Measurements from ENCODE around the gene PTPN21. TPM values are rescaled to one million over a fixed set of nuclear protein-coding genes. Genes with fewer than 3 reads are reported as not detected.

PTPN21 gene
- total RNA-seq, 4 donors from 2014 or later = 6.5 to 37.7 (median 19.0) TPM

GRCh38 chr14:88563845-88564244, 9.0 kb upstream of the PTPN21 start:
- Histone ChIP-seq H3K36me3 (no peaks in the 10 kb centered on the region), H3K27me3 (no peaks in the 10 kb centered on the region), H3K4me1 (no peaks in the 10 kb centered on the region), H3K4me3 (peak overlapping the region; percentile 80 to 89), H3K9me3 (no peaks in the 10 kb centered on the region), H3K27ac (peak overlapping the region; percentile 88 to 92)
- TF ChIP-seq CTCF (IDR thresholded peaks at IDR 0.05) (no peak), POLR2A (IDR thresholded peaks at IDR 0.05) (no peak)
- intact Hi-C loops (cut with DNase I; ENCODE audit: low total_unique reads) = no loop called here
- no peak for DNase-seq

- no peaks in the 10 kb centered on the region for H3K36me3 ChIP-seq
- H3K27ac ChIP-seq = peak within 1 kb of the TSS; percentile 88 to 92
- H3K4me1 ChIP-seq = no peaks in the 10 kb centered on the region
- TF ChIP-seq CTCF (IDR thresholded peaks at IDR 0.05) (no peak), POLR2A (IDR thresholded peaks at IDR 0.05) (peak; percentile 42 to 80)
- intact Hi-C loops (cut with DNase I; ENCODE audit: low total_unique reads) = no loop called here
- no peaks in the 10 kb centered on the region for H3K9me3 ChIP-seq
- peak within 1 kb of the TSS; percentile 80 to 89 for H3K4me3 ChIP-seq
- DNase-seq = peak; percentile 73 to 88
- no peaks in the 10 kb centered on the region for H3K27me3 ChIP-seq
Measured at GRCh38 chr14:88562831-88563686, 8.3 kb upstream of the PTPN21 start, which contains the start of gene ZC3H14. TSS of gene ZC3H14 (plus strand) at chr14:88563037. CDS start at chr14:88563134, 97 bp downstream.

- H3K27ac ChIP-seq = peak overlapping the region; percentile 88 to 92
- peak overlapping the region; percentile 80 to 89 for H3K4me3 ChIP-seq
- no peaks in the 10 kb centered on the region for H3K9me3 ChIP-seq
- H3K4me1 ChIP-seq = no peaks in the 10 kb centered on the region
- DNase-seq = no peak
- H3K27me3 ChIP-seq = no peaks in the 10 kb centered on the region
- no peaks in the 10 kb centered on the region for H3K36me3 ChIP-seq
- no peak for TF ChIP-seq POLR2A (IDR thresholded peaks at IDR 0.05)
- no peak for TF ChIP-seq CTCF (IDR thresholded peaks at IDR 0.05)
- intact Hi-C loops (cut with DNase I; ENCODE audit: low total_unique reads) = no loop called here
Measured at GRCh38 chr14:88562532-88562830, 7.7 kb upstream of the PTPN21 start.

- no peak for DNase-seq
- Histone ChIP-seq H3K36me3 (no peaks in the 10 kb centered on the region), H3K4me1 (no peaks in the 10 kb centered on the region), H3K9me3 (no peaks in the 10 kb centered on the region), H3K27me3 (no peaks in the 10 kb centered on the region), H3K27ac (no peak overlapping the region), H3K4me3 (no peak overlapping the region)
- intact Hi-C loops (cut with DNase I; ENCODE audit: low total_unique reads) = no loop called here
- TF ChIP-seq POLR2A (IDR thresholded peaks at IDR 0.05) = no peak
- TF ChIP-seq CTCF (IDR thresholded peaks at IDR 0.05) = peak in 3 of 4 experiments; percentile 26 to 46 (median 30)
Measured at GRCh38 chr14:88559852-88560251, 5.0 kb upstream of the PTPN21 start.

GRCh38 chr14:88556581-88556980, 1.8 kb upstream of the PTPN21 start:
- peak overlapping the region; percentile 40 to 53 for H3K27ac ChIP-seq
- no peaks in the 10 kb centered on the region for H3K27me3 ChIP-seq
- intact Hi-C loops (cut with DNase I; ENCODE audit: low total_unique reads) = no loop called here
- H3K9me3 ChIP-seq = no peaks in the 10 kb centered on the region
- DNase-seq = no peak
- no peak for TF ChIP-seq CTCF (IDR thresholded peaks at IDR 0.05)
- no peak for TF ChIP-seq POLR2A (IDR thresholded peaks at IDR 0.05)
- peaks cover 0 to 16% of the 10 kb centered on the region in 2 donors for H3K4me1 ChIP-seq
- H3K4me3 ChIP-seq = no peak overlapping the region
- no peaks in the 10 kb centered on the region for H3K36me3 ChIP-seq

Data from uterus (tissue), 4 donors.